Small intestine (tissue), 7 donors: Measurements from ENCODE around the gene SLC49A3. TPM values are rescaled to one million over a fixed set of nuclear protein-coding genes. Genes with fewer than 3 reads are reported as not detected.
A peak's percentile ranks its signal among the peaks of the same experiment; 100 is the strongest.

Experiments used
- DNase-seq, 2 donors: peaks; one replicate each; pipeline versions ENCODE4 v3.0.0 to v3.0.0-alpha.2; 2013
- FAIRE-seq: peaks from 2 replicates; lab custom pipeline; 2012; peaks lifted over from hg19 to GRCh38; lab: Jason Lieb, UNC
- H3K27ac ChIP-seq, 3 donors: one replicate each; pipeline ENCODE4 v1.5.1; 2013; ENCODE audit warnings: low read length in 2 of 3, mild to moderate bottlenecking in 2 of 3, control low read depth in 1 of 3, inconsistent platforms in 1 of 3, low read depth in 1 of 3, moderate library complexity in 1 of 3
- H3K27me3 ChIP-seq, 3 donors: one replicate each; pipeline ENCODE4 v1.6.1; 2013; ENCODE audit warnings: low read length in 3 of 3, inconsistent platforms in 1 of 3; ENCODE audit not compliant: control insufficient read depth in 3 of 3, insufficient read depth in 3 of 3
- H3K36me3 ChIP-seq, 3 donors: one replicate each; pipeline ENCODE4 v1.6.1; 2013; ENCODE audit warnings: low read length in 3 of 3, inconsistent platforms in 1 of 3, low read depth in 1 of 3, mild to moderate bottlenecking in 1 of 3, moderate library complexity in 1 of 3; ENCODE audit not compliant: control insufficient read depth in 3 of 3, insufficient read depth in 2 of 3
- H3K4me1 ChIP-seq, 3 donors: one replicate each; pipeline ENCODE4 v1.6.1; 2013; ENCODE audit warnings: low read length in 2 of 3, inconsistent platforms in 1 of 3, low read depth in 1 of 3, mild to moderate bottlenecking in 1 of 3, moderate library complexity in 1 of 3; ENCODE audit not compliant: control insufficient read depth in 3 of 3, insufficient read depth in 2 of 3
- H3K4me3 ChIP-seq, 3 donors: one replicate each; pipeline ENCODE4 v1.5.1; 2013; ENCODE audit warnings: low read length in 3 of 3, control low read depth in 1 of 3, inconsistent platforms in 1 of 3, low read depth in 1 of 3, mild to moderate bottlenecking in 1 of 3, moderate library complexity in 1 of 3
- H3K9me3 ChIP-seq, 2 donors: one replicate each; pipeline ENCODE4 v1.6.1; 2013; ENCODE audit warnings: low read depth in 1 of 2, low read length in 1 of 2; ENCODE audit not compliant: control insufficient read depth in 2 of 2, insufficient read depth in 1 of 2
- WGBS, 3 donors: extraction: QIAGEN DNeasy Blood & Tissue Kit; methylation state at CpG; one replicate each; pipeline ENCODE4 v1.1.7; 2013; 5-methylcytosine and 5-hydroxymethylcytosine counted together
- polyA plus RNA-seq, 4 donors: library from polyadenylated mRNA; stranded (reverse) in 3 of 4; unstranded in 1 of 4; fragments of 200-250 nt in 3 of 4; fragments of 120-200 nt in 1 of 4; gene quantifications; one replicate each; pipeline versions ENCODE4 v1.2.1 to v1.2.3, GENCODE V29; 2013
- donor health status: healthy with polysubstance abuse.
- donor health status: control.
- donor health status: control.
- donor health status: Bipolar disorder and iron deficiency.
- donor health status: healthy.

The SLC49A3 gene
- polyA plus RNA-seq, 4 donors = 3.4 to 7.8 (median 4.6) TPM

DNA sequence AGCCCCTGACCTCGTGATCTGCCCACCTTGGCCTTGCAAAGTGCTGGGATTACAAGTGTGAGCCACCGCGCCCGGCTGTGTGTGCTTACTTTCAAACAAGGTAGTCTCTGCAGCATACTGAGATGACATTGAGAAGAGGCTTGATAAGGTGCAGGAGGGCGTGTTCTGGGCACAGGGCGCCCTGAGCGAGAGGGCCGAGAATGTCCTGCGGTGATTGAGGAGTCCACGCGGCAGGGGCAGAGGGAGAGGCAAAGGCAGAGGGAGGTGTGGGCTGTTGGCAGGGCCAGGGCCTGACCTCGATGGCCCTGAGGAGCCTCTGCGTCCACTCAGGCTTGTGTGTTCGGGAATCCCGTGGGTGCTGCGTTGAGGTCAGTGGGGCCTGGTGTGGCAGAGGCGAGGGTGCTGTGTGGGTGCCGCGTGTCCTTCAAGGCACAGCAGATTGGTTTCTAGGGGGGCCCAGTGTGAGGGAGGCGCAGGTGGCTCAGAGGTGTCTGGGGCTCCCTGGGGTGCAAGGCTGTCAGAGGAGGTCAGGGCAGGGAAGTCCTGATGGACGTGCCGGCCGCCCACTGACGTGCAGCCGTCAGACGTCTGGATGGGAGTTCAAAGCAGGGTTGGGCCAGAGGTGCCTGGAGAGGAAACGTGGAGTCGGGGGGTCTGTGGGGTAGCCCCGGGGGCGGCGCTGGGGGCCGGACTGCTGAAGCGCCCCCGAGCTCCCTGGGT lies 28.8 kb upstream of the SLC49A3 start:
- 60 to 82% (median 66%) methylated on average over 32 to 34 of the region's 34 CpGs for WGBS, 3 donors
- no peaks in the 10 kb centered on the region for H3K9me3 ChIP-seq
- H3K4me3 ChIP-seq = no peak overlapping the region
- H3K4me1 ChIP-seq = no peaks in the 10 kb centered on the region
- H3K27me3 ChIP-seq = no peaks in the 10 kb centered on the region
- FAIRE-seq (no peak), DNase-seq (peak in 1 of 2 donors; percentile 72)
- peaks cover 0 to 42% (median 0%) of the 10 kb centered on the region in 3 donors for H3K36me3 ChIP-seq
- H3K27ac ChIP-seq = no peak overlapping the region

DNA sequence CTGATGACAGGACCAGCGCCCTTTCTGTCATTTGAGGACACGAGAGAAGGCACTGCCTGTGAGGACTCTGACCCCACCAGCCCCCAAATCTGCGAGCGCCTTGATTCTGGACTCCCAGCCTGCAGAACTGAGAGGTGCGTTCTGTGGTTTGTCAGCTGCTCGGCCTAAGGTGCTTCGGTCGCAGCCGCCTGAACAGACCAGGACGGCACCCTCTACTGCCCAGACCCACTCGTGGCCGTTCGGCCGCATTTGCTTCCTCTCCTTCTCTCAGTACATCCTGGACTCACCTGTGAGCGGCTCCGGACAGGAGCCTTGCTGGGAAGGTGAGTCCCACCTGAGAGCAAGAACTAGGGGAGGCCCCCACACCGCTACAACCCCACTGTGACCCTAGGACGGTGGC lies 25.1 kb upstream of the SLC49A3 start:
- Histone ChIP-seq H3K9me3 (no peaks in the 10 kb centered on the region), H3K4me3 (no peak overlapping the region), H3K27ac (no peak overlapping the region), H3K36me3 (peaks cover 0 to 41% (median 0%) of the 10 kb centered on the region in 3 donors), H3K4me1 (no peaks in the 10 kb centered on the region), H3K27me3 (no peaks in the 10 kb centered on the region)
- DNase-seq = no peak
- 89 to 93% (median 90%) methylated on average over 18 of the region's 18 CpGs for WGBS, 3 donors
- FAIRE-seq = no peak

DNA sequence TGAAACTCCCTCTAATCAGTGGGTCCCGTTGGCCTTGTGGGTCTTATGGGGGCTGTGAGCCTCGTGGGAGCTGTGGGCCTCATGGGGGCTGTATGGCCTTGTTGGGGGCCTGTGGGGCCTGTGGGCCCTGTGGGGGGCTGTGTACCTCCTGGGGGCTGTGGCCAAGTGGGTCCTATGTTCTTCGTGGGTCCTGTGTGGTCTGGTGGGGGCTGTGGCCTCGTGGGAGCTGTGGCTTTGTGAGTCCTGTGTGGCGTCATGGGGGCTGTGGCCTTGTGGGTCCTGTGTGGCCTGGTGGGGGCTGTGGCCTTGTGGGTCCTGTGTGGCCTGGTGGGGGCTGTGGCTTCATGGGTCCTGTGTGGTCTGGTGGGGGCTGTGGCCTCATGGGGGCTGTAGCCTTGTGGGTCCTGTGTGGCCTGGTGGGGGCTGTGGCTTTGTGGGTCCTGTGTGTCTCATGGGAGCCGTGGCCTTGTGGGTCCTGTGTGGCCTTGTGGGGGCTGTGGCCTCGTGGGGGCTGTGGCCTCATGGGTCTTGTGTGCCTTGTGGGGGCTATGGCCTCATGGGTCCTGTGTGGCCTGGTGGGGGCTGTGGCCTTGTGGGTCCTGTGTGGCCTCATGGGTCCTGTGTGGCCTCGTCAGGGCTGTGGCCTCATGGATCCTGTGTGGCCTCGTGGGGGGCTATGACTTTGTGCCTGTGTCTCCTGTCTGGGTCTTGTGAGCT lies 24.1 kb upstream of the SLC49A3 start:
- no peak for FAIRE-seq
- H3K36me3 ChIP-seq = peaks cover 0 to 47% (median 0%) of the 10 kb centered on the region in 3 donors
- 78 to 86% (median 85%) methylated on average over 9 of the region's 9 CpGs for WGBS, 3 donors
- no peak overlapping the region for H3K4me3 ChIP-seq
- H3K9me3 ChIP-seq = no peaks in the 10 kb centered on the region
- no peaks in the 10 kb centered on the region for H3K27me3 ChIP-seq
- no peak overlapping the region for H3K27ac ChIP-seq
- no peak for DNase-seq
- H3K4me1 ChIP-seq = peaks cover 0 to 5% (median 0%) of the 10 kb centered on the region in 3 donors

DNA sequence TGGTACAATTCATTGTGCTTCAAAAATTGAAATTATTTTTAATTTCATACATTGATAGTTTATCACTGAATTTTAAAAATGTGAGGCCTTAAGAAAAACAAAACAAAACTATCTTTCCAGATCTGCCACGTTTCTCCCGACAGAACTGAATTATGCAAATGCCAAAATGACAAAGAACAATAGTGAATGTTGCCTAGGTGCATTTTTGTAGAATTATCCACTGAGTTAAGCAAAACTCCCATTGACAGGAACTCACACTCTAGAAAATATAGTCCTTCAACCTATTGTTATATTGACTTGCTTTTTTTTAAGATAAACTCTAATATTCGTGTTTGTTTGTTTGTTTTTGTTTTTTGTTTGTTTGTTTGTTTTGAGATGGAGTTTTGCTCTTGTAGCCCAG lies 23.1 kb upstream of the SLC49A3 start:
- H3K36me3 ChIP-seq = peaks cover 0 to 46% (median 0%) of the 10 kb centered on the region in 3 donors
- no peaks in the 10 kb centered on the region for H3K9me3 ChIP-seq
- no peak for DNase-seq
- no peak for FAIRE-seq
- no peak overlapping the region for H3K4me3 ChIP-seq
- no peak overlapping the region for H3K27ac ChIP-seq
- 60 to 68% (median 66%) methylated on average over 3 of the region's 3 CpGs for WGBS, 3 donors
- H3K27me3 ChIP-seq = no peaks in the 10 kb centered on the region
- H3K4me1 ChIP-seq = peaks cover 0 to 5% (median 3%) of the 10 kb centered on the region in 3 donors

DNA sequence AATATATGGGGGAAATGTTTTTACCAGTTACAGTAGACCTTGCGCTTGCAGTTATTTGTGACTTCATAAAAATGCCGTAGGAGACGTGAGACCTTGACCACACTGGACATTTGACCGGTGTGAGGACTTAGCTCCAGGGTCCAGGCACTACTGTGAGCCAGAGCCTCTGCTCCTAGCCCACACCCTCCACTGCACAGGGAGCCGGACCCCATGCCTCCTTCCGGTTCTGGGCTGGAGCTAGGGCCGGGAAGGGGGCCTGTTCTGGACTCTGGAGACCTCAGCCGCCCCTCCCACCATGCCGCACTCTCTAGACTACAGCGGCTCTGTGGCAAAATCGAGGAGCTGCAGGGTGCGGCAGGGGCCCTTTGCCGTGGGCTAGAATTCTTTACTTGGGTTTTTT lies 22.0 kb upstream of the SLC49A3 start:
- Histone ChIP-seq H3K27me3 (no peaks in the 10 kb centered on the region), H3K9me3 (no peaks in the 10 kb centered on the region), H3K4me3 (no peak overlapping the region), H3K36me3 (peaks cover 0 to 46% (median 0%) of the 10 kb centered on the region in 3 donors), H3K4me1 (peaks cover 0 to 5% (median 3%) of the 10 kb centered on the region in 3 donors), H3K27ac (no peak overlapping the region)
- 89 to 93% (median 92%) methylated on average over 13 of the region's 13 CpGs for WGBS, 3 donors
- FAIRE-seq = no peak
- no peak for DNase-seq

DNA sequence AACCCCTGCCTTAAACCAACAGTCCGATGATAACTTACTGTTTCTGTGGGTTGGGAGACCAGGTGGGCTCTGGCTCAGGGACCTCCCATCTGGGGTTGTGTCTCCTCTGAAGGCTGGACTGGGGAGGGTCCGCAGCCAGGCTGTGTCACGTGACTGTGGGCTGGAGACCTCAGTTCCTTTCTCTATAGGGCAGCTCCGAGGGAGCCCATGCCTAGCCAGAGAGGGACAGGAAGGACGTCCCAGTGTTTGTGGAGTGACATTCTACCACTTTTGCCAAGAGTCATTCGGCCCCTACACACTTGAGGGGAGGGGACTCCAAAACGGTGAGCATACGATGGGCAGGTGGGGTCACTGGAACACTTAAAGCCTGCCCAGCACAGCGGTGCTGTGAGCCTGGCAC lies 21.2 kb upstream of the SLC49A3 start:
- Histone ChIP-seq H3K4me3 (no peak overlapping the region), H3K27me3 (no peaks in the 10 kb centered on the region), H3K27ac (no peak overlapping the region), H3K4me1 (peaks cover 0 to 5% (median 3%) of the 10 kb centered on the region in 3 donors), H3K9me3 (no peaks in the 10 kb centered on the region), H3K36me3 (peaks cover 0 to 46% (median 0%) of the 10 kb centered on the region in 3 donors)
- FAIRE-seq (no peak), DNase-seq (no peak)
- 76 to 82% (median 78%) methylated on average over 9 of the region's 9 CpGs for WGBS, 3 donors

DNA sequence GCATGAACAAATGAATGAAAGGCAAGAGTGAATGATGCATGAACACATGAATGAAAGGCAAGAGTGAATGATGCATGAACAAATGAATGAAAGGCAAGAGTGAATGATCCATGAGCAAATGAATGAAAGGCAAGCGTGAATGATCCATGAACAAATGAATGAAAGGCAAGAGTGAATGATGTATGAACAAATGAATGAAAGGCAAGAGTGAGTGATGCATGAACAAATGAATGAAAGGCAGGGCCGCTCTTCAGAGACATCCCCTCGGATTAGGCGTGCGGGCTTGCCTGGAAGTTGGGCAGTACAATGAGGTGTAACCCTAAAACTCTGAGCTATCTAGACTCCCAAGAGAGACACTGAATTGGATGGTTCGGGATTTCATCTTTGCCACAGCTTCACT lies 20.4 kb upstream of the SLC49A3 start:
- Histone ChIP-seq H3K9me3 (no peaks in the 10 kb centered on the region), H3K27me3 (no peaks in the 10 kb centered on the region), H3K4me3 (no peak overlapping the region), H3K27ac (no peak overlapping the region), H3K36me3 (peaks cover 0 to 42% (median 0%) of the 10 kb centered on the region in 3 donors), H3K4me1 (peaks cover 0 to 5% (median 3%) of the 10 kb centered on the region in 3 donors)
- no peak for DNase-seq
- no peak for FAIRE-seq
- 95 to 96% (median 95%) methylated on average over 6 of the region's 6 CpGs for WGBS, 3 donors

DNA sequence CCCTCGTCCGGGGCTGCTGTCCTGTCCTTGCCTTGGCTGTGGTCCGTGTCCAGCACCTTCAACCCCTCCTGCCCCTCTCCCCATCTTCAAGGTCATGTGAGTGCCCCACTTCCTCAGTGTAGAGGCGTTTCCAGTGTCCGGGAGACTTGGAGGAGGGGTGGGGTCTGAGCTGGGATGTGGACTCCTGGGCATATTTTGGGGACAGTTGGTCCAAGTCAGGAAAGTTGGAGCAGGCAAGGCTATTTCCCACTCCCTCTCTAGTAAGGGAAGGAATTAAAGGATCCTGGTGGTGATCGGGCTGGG lies 19.6 kb upstream of the SLC49A3 start:
- H3K36me3 ChIP-seq = peaks cover 0 to 34% (median 0%) of the 10 kb centered on the region in 3 donors
- peaks cover 0 to 5% (median 3%) of the 10 kb centered on the region in 3 donors for H3K4me1 ChIP-seq
- WGBS, 3 donors = 83 to 94% (median 88%) methylated on average over 6 of the region's 6 CpGs
- no peak for DNase-seq
- H3K9me3 ChIP-seq = no peaks in the 10 kb centered on the region
- no peak overlapping the region for H3K4me3 ChIP-seq
- H3K27me3 ChIP-seq = no peaks in the 10 kb centered on the region
- H3K27ac ChIP-seq = no peak overlapping the region
- no peak for FAIRE-seq
